Gastroesophageal sphincter (tissue), 4 donors: ENCODE measurements around the gene NCK2. TPM values are rescaled to one million over a fixed set of nuclear protein-coding genes. Genes with fewer than 3 reads are reported as not detected.
"Not testable (repeated sequence)": the region's sequence is repeated elsewhere in the genome, so short reads cannot be mapped to it uniquely, and the experiment has no call there.

ENCODE experiments used
- ATAC-seq: fragments of 150-250 bp; one replicate; pipeline ENCODE4 v1.9.1; 2016; ENCODE audit warnings: mild to moderate bottlenecking, moderate library complexity
- H3K27ac ChIP-seq, 4 donors: fragments of 200-600 bp; sonication (generic) in 3 of 4; 1 replicate in 3 of 4; 2 replicates in 1 of 4; pipeline ENCODE4 v1.5.1; 2016 to 2019
- H3K27me3 ChIP-seq: fragments of 200-600 bp; sonication (generic); one replicate; pipeline ENCODE4 v1.5.1; 2019
- H3K36me3 ChIP-seq, 2 donors: fragments of 200-600 bp; sonication (generic); one replicate each; pipeline ENCODE4 v1.5.1; 2019; ENCODE audit warnings: control low read depth in 1 of 2
- H3K4me1 ChIP-seq, 3 donors: fragments of 200-600 bp; sonication (generic); 1 replicate in 2 of 3; 2 replicates in 1 of 3; pipeline ENCODE4 v1.5.1; 2016 to 2019; ENCODE audit warnings: control low read depth in 2 of 3
- H3K4me3 ChIP-seq, 2 donors: fragments of 200-600 bp; sonication (generic); one replicate each; pipeline ENCODE4 v1.5.1; 2019; ENCODE audit warnings: mild to moderate bottlenecking in 1 of 2, moderate library complexity in 1 of 2
- H3K9me3 ChIP-seq, 3 donors: fragments of 200-600 bp; sonication (generic); one replicate each; pipeline ENCODE4 v1.5.1; 2017 to 2019; ENCODE audit warnings: control low read depth in 2 of 3
- CTCF ChIP-seq, 4 experiments: fragments of 200-600 bp in 2 of 4; fragments of 450-650 bp in 2 of 4; sonication (generic) in 1 of 4; IDR thresholded peaks; one replicate each; pipeline ENCODE4 v1.5.1; 2017 to 2019; ENCODE audit warnings: antibody characterized with exemption in 4 of 4, mild to moderate bottlenecking in 2 of 4, moderate library complexity in 2 of 4
- EP300 ChIP-seq: sonication (generic); formaldehyde crosslinking; IDR thresholded peaks from one replicate; pipeline ENCODE4 v1.6.1; 2017; ENCODE audit warnings: antibody characterized with exemption, mild to moderate bottlenecking
- POLR2A ChIP-seq, 2 donors: fragments of 450-650 bp; IDR thresholded peaks; one replicate each; pipeline ENCODE4 v1.6.1; 2017; ENCODE audit warnings: antibody characterized with exemption in 2 of 2, mild to moderate bottlenecking in 2 of 2, moderate library complexity in 1 of 2
- POLR2AphosphoS5 ChIP-seq: sonication (generic); formaldehyde crosslinking; IDR thresholded peaks from one replicate; pipeline ENCODE4 v1.6.1; 2017; ENCODE audit warnings: antibody characterized with exemption
- WGBS, 2 donors: methylation state at CpG; one replicate each; pipeline ENCODE4 v1.1.5; 2018; ENCODE audit warnings: low coverage in 1 of 2; 5-methylcytosine and 5-hydroxymethylcytosine counted together
- total RNA-seq, 4 donors: library from RNA; depleted of rRNA; stranded (reverse); fragments of >200 nt; gene quantifications; one replicate each; pipeline ENCODE4 v1.1.0, GENCODE V29; 2016

NCK2 gene
- total RNA-seq, 4 donors from 2014 or later, result 63.0 to 131 (median 89.5) TPM

- peaks cover 0 to 25% (median 0%) of the 10 kb centered on the region in 3 donors for H3K4me1 ChIP-seq
- no peak overlapping the region for H3K27ac ChIP-seq
- H3K9me3 ChIP-seq, result peaks cover 0 to 9% (median 0%) of the 10 kb centered on the region in 3 donors
- TF ChIP-seq POLR2AphosphoS5 (no peak), CTCF (IDR thresholded peaks at IDR 0.05) (no peak), EP300 (no peak), POLR2A (IDR thresholded peaks at IDR 0.05) (no peak)
- H3K4me3 ChIP-seq, result no peak overlapping the region
- 87 to 88% methylated on average over 3 to 4 of the region's 13 CpGs for WGBS, 2 donors
- ATAC-seq, result no peak
- H3K27me3 ChIP-seq, result no peaks in the 10 kb centered on the region
- H3K36me3 ChIP-seq, result peaks cover 0 to 31% of the 10 kb centered on the region in 2 donors
Observed at GRCh38 chr2:105894327-105894944, 149.7 kb downstream of the NCK2 start.

- no peak for TF ChIP-seq POLR2A (IDR thresholded peaks at IDR 0.05)
- no peak for TF ChIP-seq EP300
- TF ChIP-seq POLR2AphosphoS5, result no peak
- TF ChIP-seq CTCF (IDR thresholded peaks at IDR 0.05), result no peak
- Histone ChIP-seq H3K27ac (no peak overlapping the region), H3K4me1 (peaks cover 0 to 18% (median 0%) of the 10 kb centered on the region in 3 donors), H3K27me3 (no peaks in the 10 kb centered on the region), H3K4me3 (no peak overlapping the region), H3K36me3 (peaks cover 0 to 31% of the 10 kb centered on the region in 2 donors), H3K9me3 (peaks cover 0 to 9% (median 0%) of the 10 kb centered on the region in 3 donors)
- 79 to 93% methylated on average over 3 to 5 of the region's 10 CpGs for WGBS, 2 donors
- no peak for ATAC-seq
Observed at GRCh38 chr2:105895990-105896764, 151.5 kb downstream of the NCK2 start.

GRCh38 chr2:105896765-105897163 lies 152.1 kb downstream of the NCK2 start:
- ATAC-seq, result no peak
- H3K36me3 ChIP-seq, result peaks cover 0 to 31% of the 10 kb centered on the region in 2 donors
- 100% methylated on average over 2 of the region's 4 CpGs; no CpG with 5 or more reads in 1 of the 2 donors for WGBS, 2 donors
- no peak overlapping the region for H3K27ac ChIP-seq
- H3K4me3 ChIP-seq, result no peak overlapping the region
- TF ChIP-seq EP300 (no peak), CTCF (IDR thresholded peaks at IDR 0.05) (no peak), POLR2A (IDR thresholded peaks at IDR 0.05) (no peak), POLR2AphosphoS5 (no peak)
- H3K4me1 ChIP-seq, result peaks cover 0 to 17% (median 0%) of the 10 kb centered on the region in 3 donors
- H3K9me3 ChIP-seq, result peaks cover 0 to 9% (median 0%) of the 10 kb centered on the region in 3 donors
- no peaks in the 10 kb centered on the region for H3K27me3 ChIP-seq

- not testable (repeated sequence) for H3K27ac ChIP-seq, H3K4me3 ChIP-seq, ATAC-seq, H3K27me3 ChIP-seq, H3K4me1 ChIP-seq, H3K9me3 ChIP-seq
- WGBS, 2 donors, result 100% methylated on average over 1 of the region's 1 CpG
- peaks cover 0 to 30% of the 10 kb centered on the region in 2 donors for H3K36me3 ChIP-seq
Observed at GRCh38 chr2:105897694-105898093, 153.0 kb downstream of the NCK2 start.

- Histone ChIP-seq H3K27ac (no peak overlapping the region), H3K27me3 (no peaks in the 10 kb centered on the region), H3K4me3 (no peak overlapping the region), H3K4me1 (peaks cover 0 to 18% (median 0%) of the 10 kb centered on the region in 3 donors), H3K36me3 (no peaks in the 10 kb centered on the region), H3K9me3 (peaks cover 0 to 5% (median 0%) of the 10 kb centered on the region in 3 donors)
- 91 to 96% methylated on average over 4 to 5 of the region's 7 CpGs for WGBS, 2 donors
- no peak for ATAC-seq
- TF ChIP-seq EP300 (no peak), POLR2AphosphoS5 (no peak), POLR2A (IDR thresholded peaks at IDR 0.05) (no peak), CTCF (IDR thresholded peaks at IDR 0.05) (no peak)
Observed at GRCh38 chr2:105903051-105903674, 158.5 kb downstream of the NCK2 start.
